ENCODE measurements around the gene TIMP3. TPM values are rescaled to one million over a fixed set of nuclear protein-coding genes. Genes with fewer than 3 reads are reported as not detected.

The TIMP3 gene
- total RNA-seq, 1 donor from 2014 or later: 15.2 TPM

DNA sequence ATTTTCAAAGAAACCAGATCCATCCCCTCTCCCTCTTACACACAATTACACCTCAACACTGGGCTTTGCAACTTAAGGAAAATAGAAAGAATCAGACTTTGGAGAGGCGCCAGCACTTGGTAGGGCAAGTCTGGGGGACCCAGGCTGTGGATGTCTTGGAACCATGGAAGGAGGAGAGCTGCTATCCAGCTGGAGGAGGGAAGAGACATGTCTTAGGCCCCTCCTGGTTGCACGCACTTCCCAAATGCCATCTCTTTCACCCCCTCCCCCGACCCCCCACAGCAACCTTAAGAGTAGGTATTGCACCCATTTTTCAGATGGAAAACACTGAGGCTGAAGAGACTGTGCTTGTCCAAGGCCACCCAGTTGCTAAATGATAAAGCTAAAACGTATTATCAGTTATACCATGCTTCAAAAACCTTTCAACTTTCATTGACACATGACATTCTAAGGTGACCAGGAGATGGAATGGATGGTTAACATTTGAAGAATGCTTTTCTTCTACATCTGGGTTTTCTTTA lies 3.9 kb downstream of the TIMP3 start:
- no peak for TF ChIP-seq CTCF (IDR thresholded peaks at IDR 0.05; ENCODE audit: partially characterized antibody, unreplicated experiment)
- H3K27me3 Mint-ChIP-seq (ENCODE audit: unreplicated experiment): peaks cover 4% of the 10 kb centered on the region
- H3K9me3 Mint-ChIP-seq (ENCODE audit: unreplicated experiment): peaks cover 3% of the 10 kb centered on the region
- H3K4me1 Mint-ChIP-seq (ENCODE audit: low read depth, unreplicated experiment): peaks cover 24% of the 10 kb centered on the region
- H3K36me3 Mint-ChIP-seq (ENCODE audit: unreplicated experiment): no peaks in the 10 kb centered on the region
- H3K4me3 Mint-ChIP-seq (ENCODE audit: unreplicated experiment): no peak overlapping the region
- DNase-seq: no peak
- no peak overlapping the region for H3K27ac Mint-ChIP-seq (ENCODE audit: unreplicated experiment)

DNA sequence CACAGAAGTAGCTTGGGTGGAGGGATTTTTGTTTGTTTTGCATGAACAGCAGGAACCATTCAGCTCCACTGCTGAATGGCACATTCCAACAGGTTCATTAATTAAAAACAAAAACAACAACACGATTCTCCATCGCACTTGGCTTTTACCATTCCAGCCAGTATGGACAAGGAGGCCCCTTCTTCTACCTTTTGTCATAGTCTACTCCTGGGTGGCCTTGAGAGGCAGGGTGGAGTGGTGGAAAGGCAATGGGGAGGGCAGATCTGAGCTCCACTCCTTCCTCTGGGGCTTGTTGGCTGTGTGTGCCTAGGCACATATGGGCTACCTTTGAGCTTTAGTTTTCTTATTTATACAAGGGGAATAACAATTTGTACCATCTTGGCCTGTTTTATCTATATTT lies 4.8 kb downstream of the TIMP3 start:
- peaks cover 19% of the 10 kb centered on the region for H3K4me1 Mint-ChIP-seq (ENCODE audit: low read depth, unreplicated experiment)
- H3K9me3 Mint-ChIP-seq (ENCODE audit: unreplicated experiment): no peaks in the 10 kb centered on the region

GRCh38 chr22:32808038-32808445 lies 6.5 kb downstream of the TIMP3 start:
- Mint-ChIP-seq H3K36me3 (ENCODE audit: unreplicated experiment) (no peaks in the 10 kb centered on the region), H3K4me3 (ENCODE audit: unreplicated experiment) (no peak overlapping the region), H3K27ac (ENCODE audit: unreplicated experiment) (no peak overlapping the region), H3K27me3 (ENCODE audit: unreplicated experiment) (peaks cover 2% of the 10 kb centered on the region), H3K9me3 (ENCODE audit: unreplicated experiment) (no peaks in the 10 kb centered on the region), H3K4me1 (ENCODE audit: low read depth, unreplicated experiment) (peaks cover 17% of the 10 kb centered on the region)
- no peak for TF ChIP-seq CTCF (IDR thresholded peaks at IDR 0.05; ENCODE audit: partially characterized antibody, unreplicated experiment)
- no peak for DNase-seq

More for the DNA sequence above, 4.8 kb downstream of the TIMP3 start:
- Mint-ChIP-seq H3K27me3 (ENCODE audit: unreplicated experiment) (peaks cover 4% of the 10 kb centered on the region), H3K27ac (ENCODE audit: unreplicated experiment) (no peak overlapping the region), H3K36me3 (ENCODE audit: unreplicated experiment) (no peaks in the 10 kb centered on the region), H3K4me3 (ENCODE audit: unreplicated experiment) (no peak overlapping the region)
- TF ChIP-seq CTCF (IDR thresholded peaks at IDR 0.05; ENCODE audit: partially characterized antibody, unreplicated experiment): no peak
- no peak for DNase-seq

DNA sequence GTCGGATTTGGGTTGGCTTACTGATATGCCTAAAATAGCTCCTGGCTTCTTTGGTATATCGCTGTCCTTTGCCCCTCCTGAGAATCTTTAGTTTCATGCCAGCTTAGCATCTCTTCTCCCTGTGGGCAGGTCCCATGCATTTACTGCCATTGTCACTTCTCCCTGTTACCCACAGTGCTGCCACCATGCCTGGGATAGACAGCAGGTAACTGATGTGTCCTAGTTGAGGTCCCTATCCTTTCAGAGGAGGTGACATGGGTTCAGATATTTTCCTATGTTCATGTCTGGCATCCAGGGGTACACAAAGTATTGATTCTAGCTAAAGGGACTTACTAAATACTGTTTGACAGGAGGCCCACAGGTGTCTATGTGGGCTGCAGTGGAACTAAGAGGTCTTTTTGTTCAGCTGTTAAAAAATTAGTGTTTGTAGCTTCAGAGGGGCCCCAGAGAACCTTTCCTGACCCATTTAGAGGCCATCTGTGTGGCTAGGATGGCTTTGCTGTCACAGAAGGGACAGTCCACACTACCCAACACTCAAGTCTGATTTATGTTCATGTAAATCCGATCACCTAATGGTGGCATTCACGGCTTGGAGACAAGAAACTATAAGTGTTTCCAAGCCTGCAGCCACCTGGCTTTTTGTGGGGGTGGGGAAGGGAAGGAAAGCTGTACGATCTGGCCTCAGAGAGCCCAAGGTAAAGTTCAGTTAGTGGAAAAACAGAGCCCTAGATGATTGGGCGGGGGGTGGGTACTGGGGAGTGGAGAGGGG lies 8.5 kb downstream of the TIMP3 start:
- H3K36me3 Mint-ChIP-seq (ENCODE audit: unreplicated experiment): no peaks in the 10 kb centered on the region
- H3K4me1 Mint-ChIP-seq (ENCODE audit: low read depth, unreplicated experiment): peaks cover 3% of the 10 kb centered on the region
- no peak overlapping the region for H3K4me3 Mint-ChIP-seq (ENCODE audit: unreplicated experiment)
- no peaks in the 10 kb centered on the region for H3K9me3 Mint-ChIP-seq (ENCODE audit: unreplicated experiment)
- peaks cover 2% of the 10 kb centered on the region for H3K27me3 Mint-ChIP-seq (ENCODE audit: unreplicated experiment)
- no peak for TF ChIP-seq CTCF (IDR thresholded peaks at IDR 0.05; ENCODE audit: partially characterized antibody, unreplicated experiment)
- H3K27ac Mint-ChIP-seq (ENCODE audit: unreplicated experiment): no peak overlapping the region
- DNase-seq: no peak

GRCh38 chr22:32810555-32811133 lies 9.1 kb downstream of the TIMP3 start:
- Mint-ChIP-seq H3K36me3 (ENCODE audit: unreplicated experiment) (no peaks in the 10 kb centered on the region), H3K27me3 (ENCODE audit: unreplicated experiment) (peaks cover 1% of the 10 kb centered on the region), H3K9me3 (ENCODE audit: unreplicated experiment) (no peaks in the 10 kb centered on the region), H3K4me1 (ENCODE audit: low read depth, unreplicated experiment) (peaks cover 2% of the 10 kb centered on the region), H3K27ac (ENCODE audit: unreplicated experiment) (no peak overlapping the region), H3K4me3 (ENCODE audit: unreplicated experiment) (no peak overlapping the region)
- no peak for TF ChIP-seq CTCF (IDR thresholded peaks at IDR 0.05; ENCODE audit: partially characterized antibody, unreplicated experiment)
- DNase-seq: no peak

Measured in glutamatergic neuron (in vitro differentiated cells).